GM12878 (cell line): ENCODE measurements around the gene FGD4. TPM values are rescaled to one million over a fixed set of nuclear protein-coding genes. Genes with fewer than 3 reads are reported as not detected.

Source experiments
- polyA plus RNA-seq, 11 experiments: library from polyadenylated mRNA; depleted of rRNA in 4 of 11; unstranded in 6 of 11; stranded (reverse) in 5 of 11; fragments of >200 nt; fragmentation: Nextera tagmentation in 4 of 11; fragmentation: Illumina TruSeq in 1 of 11; extraction: Ambion mirVana in 4 of 11; extraction: Trizol in 1 of 11; gene quantifications; 1 replicate in 1 of 11; 2 replicates in 10 of 11; pipeline versions ENCODE4 v1.2.1 to v1.2.3, GENCODE V29; 2011 to 2016; ENCODE audit warnings: inconsistent platforms in 2 of 11, missing spikeins in 2 of 11, low read depth in 1 of 11
- small RNA-seq: library from RNA; depleted of rRNA; stranded (forward); fragments of <200 nt; gene quantifications from one replicate; pipeline ENCODE3, GENCODE V24; 2014
- total RNA-seq, 4 experiments: library from RNA; depleted of rRNA in 3 of 4; stranded (reverse); fragments of >200 nt in 3 of 4; fragmentation: Illumina TruSeq in 1 of 4; extraction: Trizol in 1 of 4; gene quantifications; 2 replicates each; pipeline versions ENCODE4 v1.2.1 to v1.2.3, GENCODE V29; 2013 to 2021

FGD4 gene
- total and polyA plus RNA-seq, 10 of the 15 experiments (the other 5 are each of a cell fraction or from before 2014, with no cell fraction given) = 0.01 to 0.18 (median 0.08) TPM; not detected in 3

Small RNA genes within 50 kb of the gene (small RNA-seq; reads per million reads assigned to genes)
- gene RF00019 = not detected
- gene RNU6-494P = not detected
